Measurements from ENCODE around the gene BORCS5. TPM values are rescaled to one million over a fixed set of nuclear protein-coding genes. Genes with fewer than 3 reads are reported as not detected.

Gene BORCS5
- total RNA-seq, 2 donors from 2014 or later: 9.7 to 26.8 TPM

DNA sequence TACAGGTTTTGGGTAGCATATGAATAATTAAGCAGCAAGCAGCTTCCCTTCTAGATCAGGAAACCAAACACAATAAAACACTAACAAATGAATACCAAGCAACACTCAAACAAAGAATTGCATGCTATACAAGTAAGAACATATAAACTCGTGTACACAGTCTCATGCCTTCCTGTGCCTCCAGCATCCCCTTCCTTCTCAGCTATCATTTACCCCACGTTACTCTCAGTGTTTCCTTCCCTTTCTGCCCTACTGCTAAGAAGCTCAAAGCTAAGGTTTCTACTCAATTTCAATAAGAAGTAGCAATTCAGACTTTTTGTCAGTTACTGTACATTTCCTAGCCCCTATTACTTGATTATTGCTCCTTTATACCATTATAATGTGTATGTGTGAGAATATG lies 124.8 kb downstream of the BORCS5 start:
- intact Hi-C loops (cut with DNase I): no loop called here
- Histone ChIP-seq H3K9me3 (no peaks in the 10 kb centered on the region), H3K27me3 (replicated peaks; ENCODE audit: insufficient read depth) (no peaks in the 10 kb centered on the region), H3K4me3 (no peak overlapping the region), H3K36me3 (peaks cover 8% of the 10 kb centered on the region in 2 donors), H3K27ac (no peak overlapping the region), H3K4me1 (replicated peaks) (no peaks in the 10 kb centered on the region)
- DNase-seq (ENCODE audit: low spot score): no peak
- WGBS: 33% methylated on average over 2 of the region's 2 CpGs
- no peak for TF ChIP-seq POLR2A (IDR thresholded peaks at IDR 0.05)
- TF ChIP-seq POLR2AphosphoS5 (IDR thresholded peaks at IDR 0.05): peak; percentile 6
- TF ChIP-seq, protein P1, sequence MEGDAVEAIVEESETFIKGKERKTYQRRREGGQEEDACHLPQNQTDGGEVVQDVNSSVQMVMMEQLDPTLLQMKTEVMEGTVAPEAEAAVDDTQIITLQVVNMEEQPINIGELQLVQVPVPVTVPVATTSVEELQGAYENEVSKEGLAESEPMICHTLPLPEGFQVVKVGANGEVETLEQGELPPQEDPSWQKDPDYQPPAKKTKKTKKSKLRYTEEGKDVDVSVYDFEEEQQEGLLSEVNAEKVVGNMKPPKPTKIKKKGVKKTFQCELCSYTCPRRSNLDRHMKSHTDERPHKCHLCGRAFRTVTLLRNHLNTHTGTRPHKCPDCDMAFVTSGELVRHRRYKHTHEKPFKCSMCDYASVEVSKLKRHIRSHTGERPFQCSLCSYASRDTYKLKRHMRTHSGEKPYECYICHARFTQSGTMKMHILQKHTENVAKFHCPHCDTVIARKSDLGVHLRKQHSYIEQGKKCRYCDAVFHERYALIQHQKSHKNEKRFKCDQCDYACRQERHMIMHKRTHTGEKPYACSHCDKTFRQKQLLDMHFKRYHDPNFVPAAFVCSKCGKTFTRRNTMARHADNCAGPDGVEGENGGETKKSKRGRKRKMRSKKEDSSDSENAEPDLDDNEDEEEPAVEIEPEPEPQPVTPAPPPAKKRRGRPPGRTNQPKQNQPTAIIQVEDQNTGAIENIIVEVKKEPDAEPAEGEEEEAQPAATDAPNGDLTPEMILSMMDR (IDR thresholded peaks at IDR 0.05): no peak

DNA sequence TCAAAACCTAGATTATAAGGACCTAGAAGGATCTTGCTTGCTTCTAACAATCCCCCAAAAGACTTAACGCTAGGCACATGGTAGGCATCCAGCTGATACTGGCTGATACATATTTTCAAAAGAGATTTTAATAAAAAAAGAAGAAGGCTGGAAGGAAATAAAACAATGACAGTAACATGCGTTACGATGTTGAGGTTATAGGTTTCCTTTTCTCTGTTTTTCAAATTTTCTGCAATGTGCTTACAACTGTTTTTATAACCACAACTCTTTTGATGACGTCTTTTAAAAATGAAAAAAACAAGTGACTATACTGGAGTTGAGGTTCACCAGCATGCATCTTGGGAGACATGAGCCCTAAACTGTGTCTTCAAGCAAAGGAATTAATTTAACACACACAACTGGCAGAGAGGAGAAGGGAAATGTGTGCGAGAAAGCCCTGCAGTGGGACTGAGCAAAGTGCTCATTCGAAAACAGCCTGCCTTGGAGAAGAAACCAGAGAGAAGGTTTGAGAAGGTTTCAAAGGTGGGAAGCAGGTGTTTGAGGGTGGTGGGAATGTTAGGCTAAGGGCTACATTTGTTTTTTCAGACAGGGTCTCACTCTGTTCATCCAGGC lies 125.4 kb downstream of the BORCS5 start:
- H3K4me3 ChIP-seq: no peak overlapping the region
- 94% methylated on average over 6 of the region's 6 CpGs for WGBS
- no peaks in the 10 kb centered on the region for H3K4me1 ChIP-seq (replicated peaks)
- peak overlapping the region in 1 of 2 donors; percentile 28 for H3K27ac ChIP-seq
- no peaks in the 10 kb centered on the region for H3K27me3 ChIP-seq (replicated peaks; ENCODE audit: insufficient read depth)
- no peak for DNase-seq (ENCODE audit: low spot score)
- H3K36me3 ChIP-seq: peaks cover 1 to 3% of the 10 kb centered on the region in 2 donors
- TF ChIP-seq POLR2AphosphoS5 (IDR thresholded peaks at IDR 0.05) (no peak), POLR2A (IDR thresholded peaks at IDR 0.05) (no peak)
- TF ChIP-seq, protein P1 (IDR thresholded peaks at IDR 0.05): no peak
- H3K9me3 ChIP-seq: no peaks in the 10 kb centered on the region
- intact Hi-C loops (cut with DNase I): no loop called here

DNA sequence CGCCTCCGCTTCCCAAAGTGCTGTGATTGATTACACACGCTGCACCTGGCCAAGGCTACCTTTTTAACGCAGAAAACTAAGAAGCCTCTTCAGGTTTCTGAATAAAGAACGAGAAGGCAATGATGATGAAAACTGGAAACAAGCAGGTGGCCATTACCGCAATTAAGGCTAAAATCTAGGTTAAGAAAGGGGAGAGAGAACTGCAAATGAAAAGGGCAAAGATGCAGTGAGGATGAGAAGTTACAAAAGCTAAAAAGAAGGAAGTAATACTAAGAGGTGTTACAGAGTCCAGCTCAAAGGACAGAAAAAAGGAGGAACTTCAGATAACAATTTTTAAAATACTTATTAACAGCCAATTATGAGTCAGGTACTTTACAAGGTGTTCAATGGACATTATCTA lies 126.1 kb downstream of the BORCS5 start:
- H3K4me1 ChIP-seq (replicated peaks): no peaks in the 10 kb centered on the region
- H3K27ac ChIP-seq: peak overlapping the region in 1 of 2 donors; percentile 28
- intact Hi-C loops (cut with DNase I): no loop called here
- H3K9me3 ChIP-seq: no peaks in the 10 kb centered on the region
- no peak overlapping the region for H3K4me3 ChIP-seq
- H3K36me3 ChIP-seq: no peaks in the 10 kb centered on the region
- WGBS: 95% methylated on average over 6 of the region's 6 CpGs
- no peaks in the 10 kb centered on the region for H3K27me3 ChIP-seq (replicated peaks; ENCODE audit: insufficient read depth)
- DNase-seq (ENCODE audit: low spot score): no peak
- TF ChIP-seq POLR2AphosphoS5 (IDR thresholded peaks at IDR 0.05) (no peak), POLR2A (IDR thresholded peaks at IDR 0.05) (no peak)
- TF ChIP-seq, protein P1 (IDR thresholded peaks at IDR 0.05): no peak

DNA sequence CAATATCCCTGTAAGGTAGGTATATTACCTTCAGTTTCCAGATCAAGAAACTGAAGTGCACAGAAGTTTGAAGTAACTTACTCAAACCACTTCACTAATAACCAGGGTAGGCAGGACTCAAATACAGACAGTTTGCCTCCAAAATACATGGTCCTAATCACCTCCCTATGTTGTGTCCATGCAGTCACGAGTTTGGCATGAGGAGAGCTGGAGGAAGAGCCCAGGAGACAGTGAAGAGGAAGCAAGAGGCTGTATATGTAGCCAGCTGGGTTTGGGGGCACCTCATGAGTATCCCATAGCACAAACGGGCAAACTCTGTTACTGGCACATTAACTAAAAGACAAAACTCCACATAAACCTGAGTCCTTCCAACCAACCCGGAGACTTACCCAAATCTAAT lies 126.6 kb downstream of the BORCS5 start:
- Histone ChIP-seq H3K9me3 (no peaks in the 10 kb centered on the region), H3K36me3 (no peaks in the 10 kb centered on the region), H3K4me1 (replicated peaks) (no peaks in the 10 kb centered on the region), H3K27me3 (replicated peaks; ENCODE audit: insufficient read depth) (no peaks in the 10 kb centered on the region), H3K27ac (peak overlapping the region in 1 of 2 donors; percentile 28), H3K4me3 (no peak overlapping the region)
- intact Hi-C loops (cut with DNase I): no loop called here
- TF ChIP-seq POLR2A (IDR thresholded peaks at IDR 0.05) (no peak), POLR2AphosphoS5 (IDR thresholded peaks at IDR 0.05) (no peak)
- TF ChIP-seq, protein P1 (IDR thresholded peaks at IDR 0.05): no peak
- WGBS: 76% methylated on average over 3 of the region's 3 CpGs
- DNase-seq (ENCODE audit: low spot score): no peak

DNA sequence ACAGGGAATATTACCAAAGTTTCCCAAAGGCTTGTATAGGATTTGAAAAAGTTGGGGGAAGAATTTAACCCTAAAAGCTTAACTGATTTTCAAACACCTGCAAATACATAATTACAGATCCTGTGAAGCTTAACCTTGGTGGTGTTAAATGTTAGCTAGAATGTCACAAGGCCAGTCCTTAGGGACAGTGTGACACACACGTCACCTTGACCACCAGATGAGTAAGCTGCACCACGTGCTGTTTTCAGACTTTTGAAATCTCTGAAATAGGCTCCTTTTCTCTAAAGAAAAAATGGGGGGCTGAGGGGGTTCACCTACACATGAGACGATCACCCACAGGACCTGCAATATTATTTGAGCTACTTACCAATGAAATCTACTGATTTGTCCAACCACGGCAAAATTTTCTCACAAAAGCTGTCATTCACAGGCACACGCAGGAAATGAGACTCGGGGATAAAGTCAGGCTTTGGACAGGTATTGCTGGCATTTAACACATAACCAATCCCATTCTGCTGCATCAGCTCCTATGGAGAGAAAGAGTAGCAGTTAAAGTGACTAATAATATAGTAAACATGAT lies 129.9 kb downstream of the BORCS5 start:
- 83% methylated on average over 6 of the region's 6 CpGs for WGBS
- no peaks in the 10 kb centered on the region for H3K27me3 ChIP-seq (replicated peaks; ENCODE audit: insufficient read depth)
- no peaks in the 10 kb centered on the region for H3K36me3 ChIP-seq
- TF ChIP-seq, protein P1 (IDR thresholded peaks at IDR 0.05): no peak
- no peak for TF ChIP-seq POLR2A (IDR thresholded peaks at IDR 0.05)
- TF ChIP-seq POLR2AphosphoS5 (IDR thresholded peaks at IDR 0.05): no peak
- no peak for DNase-seq (ENCODE audit: low spot score)
- no peak overlapping the region for H3K27ac ChIP-seq
- H3K4me3 ChIP-seq: no peak overlapping the region
- no peaks in the 10 kb centered on the region for H3K4me1 ChIP-seq (replicated peaks)
- intact Hi-C loops (cut with DNase I): no loop called here
- no peaks in the 10 kb centered on the region for H3K9me3 ChIP-seq
